ENCODE data around the gene CAPG.

The CAPG gene

GRCh38 chr2:85433511-85434089 lies 23.4 kb upstream of the CAPG start:
- TF ChIP-seq CTCF (IDR thresholded peaks at IDR 0.05; ENCODE audit: extremely low read depth, missing control alignments): no peak
- no peak for DNase-seq (ENCODE audit: low spot score)

- DNase-seq (ENCODE audit: low spot score): no peak
- no peak for TF ChIP-seq CTCF (IDR thresholded peaks at IDR 0.05; ENCODE audit: extremely low read depth, missing control alignments)
These were observed 21.5 kb upstream of the CAPG start for GRCh38 chr2:85431570-85432205.

- no peak for DNase-seq (ENCODE audit: low spot score)
- TF ChIP-seq CTCF (IDR thresholded peaks at IDR 0.05; ENCODE audit: extremely low read depth, missing control alignments): no peak
These were observed 20.8 kb upstream of the CAPG start for GRCh38 chr2:85430752-85431569.

GRCh38 chr2:85429924-85430289 lies 19.7 kb upstream of the CAPG start:
- DNase-seq (ENCODE audit: low spot score): no peak
- no peak for TF ChIP-seq CTCF (IDR thresholded peaks at IDR 0.05; ENCODE audit: extremely low read depth, missing control alignments)

DNA sequence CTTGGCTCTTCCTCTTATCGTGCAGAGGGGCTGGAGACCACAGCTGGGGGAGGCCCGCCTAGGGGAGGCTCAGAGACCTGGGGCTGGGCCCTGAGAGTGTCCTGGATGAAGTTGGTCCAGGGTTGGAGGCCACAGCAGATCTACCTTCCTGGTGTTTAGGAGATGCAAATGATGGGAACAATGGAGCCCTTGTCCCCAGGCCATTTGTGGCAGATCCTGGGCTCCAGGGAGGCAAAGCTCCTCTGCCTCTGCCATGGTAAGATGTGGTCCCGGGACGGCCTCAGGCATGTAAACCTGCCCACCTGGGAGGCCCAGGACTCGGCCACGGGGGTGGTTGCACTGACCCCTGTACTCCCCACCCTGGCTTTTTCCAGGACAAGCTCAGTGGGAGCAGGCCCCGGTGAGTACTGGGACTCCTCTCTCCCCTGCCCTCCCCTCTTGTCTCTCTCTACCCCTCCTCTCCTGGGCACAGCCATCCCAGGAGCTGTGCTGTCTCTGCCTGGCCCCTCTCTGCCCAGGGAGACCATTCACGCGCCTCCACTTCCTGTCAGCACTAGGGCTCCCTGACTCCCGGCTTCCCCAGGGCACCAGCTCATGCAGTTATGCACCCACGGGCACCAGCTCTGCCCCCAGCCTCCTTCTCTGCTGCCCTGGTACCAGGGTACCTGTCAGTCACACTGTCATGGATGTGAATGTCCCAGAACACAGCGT lies 19.2 kb upstream of the CAPG start:
- DNase-seq (ENCODE audit: low spot score): no peak
- no peak for TF ChIP-seq CTCF (IDR thresholded peaks at IDR 0.05; ENCODE audit: extremely low read depth, missing control alignments)

GRCh38 chr2:85428343-85428881 lies 18.2 kb upstream of the CAPG start:
- DNase-seq (ENCODE audit: low spot score): no peak
- no peak for TF ChIP-seq CTCF (IDR thresholded peaks at IDR 0.05; ENCODE audit: extremely low read depth, missing control alignments)
